Heart right ventricle (tissue), 16 donors: ENCODE data around the gene CTDSPL. TPM values are rescaled to one million over a fixed set of nuclear protein-coding genes. Genes with fewer than 3 reads are reported as not detected.

Experiments
- ATAC-seq, 8 donors: fragments of 200-7000 bp; cut with Tn5 transposase; one replicate each; pipeline ENCODE4 v1.9.1; 2020; ENCODE audit warnings: mild to moderate bottlenecking in 8 of 8, moderate library complexity in 8 of 8, moderate number of reproducible peaks in 1 of 8
- DNase-seq, 2 donors: peaks; one replicate each; pipeline ENCODE4 v3.0.0-alpha.2; 2020
- H3K27ac ChIP-seq, 10 donors: fragments of 200-600 bp; sonication (generic) in 2 of 10; one replicate each; pipeline versions ENCODE4 v1.5.0 to v1.8.0; 2020 to 2022; ENCODE audit warnings: mild to moderate bottlenecking in 3 of 10
- H3K27me3 ChIP-seq, 7 donors: fragments of 200-600 bp; one replicate each; pipeline ENCODE4 v1.8.0; 2021 to 2022; ENCODE audit warnings: mild to moderate bottlenecking in 2 of 7
- H3K36me3 ChIP-seq, 9 donors: fragments of 200-600 bp; sonication (generic) in 1 of 9; one replicate each; pipeline versions ENCODE4 v1.5.0 to v1.8.0; 2020 to 2022; ENCODE audit warnings: mild to moderate bottlenecking in 2 of 9
- H3K4me1 ChIP-seq, 9 donors: fragments of 200-600 bp; sonication (generic) in 1 of 9; one replicate each; pipeline versions ENCODE4 v1.5.0 to v1.8.0; 2020 to 2022; ENCODE audit warnings: mild to moderate bottlenecking in 4 of 9
- H3K4me3 ChIP-seq, 10 donors: fragments of 200-600 bp; sonication (generic) in 2 of 10; one replicate each; pipeline versions ENCODE4 v1.5.0 to v1.8.0; 2020 to 2022; ENCODE audit warnings: mild to moderate bottlenecking in 7 of 10, moderate library complexity in 2 of 10
- H3K9me3 ChIP-seq, 11 donors: fragments of 200-600 bp in 10 of 11; sonication (generic) in 2 of 11; one replicate each; pipeline versions ENCODE4 v1.5.0 to v1.8.0; 2013 to 2022; ENCODE audit warnings: mild to moderate bottlenecking in 2 of 11, control low read depth in 1 of 11, moderate library complexity in 1 of 11
- WGBS, 2 donors: extraction: QIAGEN DNeasy Blood & Tissue Kit; methylation state at CpG; one replicate each; pipeline ENCODE4 v1.1.7; 2013; ENCODE audit warnings: inconsistent platforms in 1 of 2; 5-methylcytosine and 5-hydroxymethylcytosine counted together
- intact Hi-C, 10 donors: fragments of 100-400 bp; cut with DNase I; formaldehyde crosslinking; loops; one replicate each; pipeline versions ENCODE4 v1.11.1 to v1.14.2; 2022
- polyA plus RNA-seq, 2 donors: library from polyadenylated mRNA; stranded (reverse); fragments of 200-250 nt; gene quantifications; one replicate each; pipeline ENCODE4 v1.2.3, GENCODE V29; 2013
- total RNA-seq, 10 donors: library from RNA; stranded (reverse); fragmentation: NEBNext Ultra II Directional in 3 of 10; extraction: Animal tissue kit (Norgen Biotek cat#: 25700) in 3 of 10; gene quantifications; one replicate each; pipeline versions ENCODE4 v1.2.1 to v1.2.4, GENCODE V29; 2021 to 2023
- TF ChIP-seq, protein P1 (sequence below), 9 donors: fragments of 200-600 bp; sonication (generic) in 2 of 9; IDR thresholded peaks; one replicate each; pipeline versions ENCODE4 v1.5.0 to v1.8.0; 2021 to 2022; ENCODE audit warnings: antibody characterized with exemption in 9 of 9, mild to moderate bottlenecking in 5 of 9, moderate library complexity in 1 of 9
- donor health status: Arrhythmogenic right ventricular cardiomyopathy.
- donor health status: ischemic (EF 13 %, LVEDD 7.1; RV severe dilation, severe dysfunction).
- donor health status: healthy with polysubstance abuse.
- donor health status: DM: no; HTN: yes; CAD: no.
- donor health status: DM: no; HTN: no; CAD: no.
- donor health status: ischemic (EF 25% LVEDD 6.9; RV normal size, moderate dysfunction).
- donor health status: ischemic (EF 25% LVEDD 5.7; RV mildly dilated, moderate dysfunction).
- donor health status: healthy.
- donor health status: DM: yes; HTN: yes; CAD: no.
- donor health status: Ischemic cardiomyopathy.
- donor health status: ischemic (EF 35%, LVEDD 5.7; RV mildly dilated, moderate dysfunction).
- donor health status: nonischemic (EF 11% LVEDD 7.7; RV severe dilation, severe dysfunction).
- donor health status: DM: yes; HTN: yes; CAD: no.
- donor health status: PGD.
- donor health status: ischemic (EF 29% LVEDD 5.4; RV normal size, mild dysfunction).
- donor health status: nonischemic (EF 23%, LVEDD 6.1; RV moderate dilation, normal function).

CTDSPL gene
- total and polyA plus RNA-seq, 12 donors = 5.4 to 51.5 (median 41.2) TPM

DNA sequence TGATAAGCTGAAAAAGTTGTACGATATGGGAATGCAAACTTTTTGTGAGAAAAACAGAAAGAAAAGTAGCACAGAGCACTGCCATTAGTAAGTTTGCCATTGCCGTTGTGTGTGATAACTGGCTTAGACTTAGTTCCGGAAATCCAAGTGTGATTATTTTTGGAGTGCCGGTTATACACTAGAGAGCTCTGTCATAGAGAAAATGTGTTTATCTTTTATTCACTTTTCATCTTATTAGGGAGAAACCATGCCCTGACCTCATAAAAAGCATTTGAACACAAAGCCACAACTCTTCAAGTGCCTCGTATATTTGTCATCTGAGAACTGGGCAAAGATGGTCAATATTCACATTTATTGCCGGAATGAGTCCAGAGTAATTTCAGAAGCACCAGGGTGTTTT is 36.1 kb downstream of the CTDSPL start:
- peak overlapping the region in 6 of 10 donors; percentile 2 to 59 (median 38) for H3K27ac ChIP-seq
- H3K4me1 ChIP-seq = peaks cover 9 to 74% (median 54%) of the 10 kb centered on the region in 9 donors
- intact Hi-C loops = no loop called here
- no peak for DNase-seq
- TF ChIP-seq, protein P1, sequence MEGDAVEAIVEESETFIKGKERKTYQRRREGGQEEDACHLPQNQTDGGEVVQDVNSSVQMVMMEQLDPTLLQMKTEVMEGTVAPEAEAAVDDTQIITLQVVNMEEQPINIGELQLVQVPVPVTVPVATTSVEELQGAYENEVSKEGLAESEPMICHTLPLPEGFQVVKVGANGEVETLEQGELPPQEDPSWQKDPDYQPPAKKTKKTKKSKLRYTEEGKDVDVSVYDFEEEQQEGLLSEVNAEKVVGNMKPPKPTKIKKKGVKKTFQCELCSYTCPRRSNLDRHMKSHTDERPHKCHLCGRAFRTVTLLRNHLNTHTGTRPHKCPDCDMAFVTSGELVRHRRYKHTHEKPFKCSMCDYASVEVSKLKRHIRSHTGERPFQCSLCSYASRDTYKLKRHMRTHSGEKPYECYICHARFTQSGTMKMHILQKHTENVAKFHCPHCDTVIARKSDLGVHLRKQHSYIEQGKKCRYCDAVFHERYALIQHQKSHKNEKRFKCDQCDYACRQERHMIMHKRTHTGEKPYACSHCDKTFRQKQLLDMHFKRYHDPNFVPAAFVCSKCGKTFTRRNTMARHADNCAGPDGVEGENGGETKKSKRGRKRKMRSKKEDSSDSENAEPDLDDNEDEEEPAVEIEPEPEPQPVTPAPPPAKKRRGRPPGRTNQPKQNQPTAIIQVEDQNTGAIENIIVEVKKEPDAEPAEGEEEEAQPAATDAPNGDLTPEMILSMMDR (IDR thresholded peaks at IDR 0.05) = no peak
- H3K27me3 ChIP-seq = no peaks in the 10 kb centered on the region
- no peaks in the 10 kb centered on the region for H3K9me3 ChIP-seq
- 33 to 34% methylated on average over 6 of the region's 6 CpGs for WGBS, 2 donors
- peak in 6 of 8 donors; percentile 43 to 59 (median 48) for ATAC-seq
- H3K36me3 ChIP-seq = no peaks in the 10 kb centered on the region
- H3K4me3 ChIP-seq = no peak overlapping the region

DNA sequence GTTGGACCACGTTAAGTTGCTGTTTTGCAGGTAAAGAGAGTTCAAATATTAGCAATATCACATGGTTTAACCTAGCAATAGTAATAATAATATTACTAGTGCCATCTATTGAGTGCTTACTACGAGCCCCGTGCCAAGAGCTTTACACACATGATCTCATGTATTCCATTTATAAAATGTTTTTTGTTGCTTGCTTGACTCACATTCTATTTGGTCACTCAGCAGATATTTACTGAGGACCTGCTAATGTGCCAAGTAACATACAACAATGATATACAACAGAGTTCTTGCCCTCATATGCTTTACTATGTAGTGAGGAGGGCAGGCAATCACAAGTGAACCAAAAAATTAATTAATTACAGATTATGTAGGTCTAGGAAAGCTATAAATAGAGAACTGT is 36.7 kb downstream of the CTDSPL start:
- Histone ChIP-seq H3K27ac (peak overlapping the region in 4 of 10 donors; percentile 2 to 59 (median 26)), H3K9me3 (no peaks in the 10 kb centered on the region), H3K36me3 (no peaks in the 10 kb centered on the region), H3K27me3 (no peaks in the 10 kb centered on the region), H3K4me1 (peaks cover 9 to 71% (median 52%) of the 10 kb centered on the region in 9 donors), H3K4me3 (no peak overlapping the region)
- peak in 1 of 8 donors; percentile 19 for ATAC-seq
- TF ChIP-seq, protein P1 (IDR thresholded peaks at IDR 0.05) = no peak
- intact Hi-C loops = no loop called here
- WGBS, 2 donors = 62 to 70% methylated on average over 3 of the region's 3 CpGs
- no peak for DNase-seq

DNA sequence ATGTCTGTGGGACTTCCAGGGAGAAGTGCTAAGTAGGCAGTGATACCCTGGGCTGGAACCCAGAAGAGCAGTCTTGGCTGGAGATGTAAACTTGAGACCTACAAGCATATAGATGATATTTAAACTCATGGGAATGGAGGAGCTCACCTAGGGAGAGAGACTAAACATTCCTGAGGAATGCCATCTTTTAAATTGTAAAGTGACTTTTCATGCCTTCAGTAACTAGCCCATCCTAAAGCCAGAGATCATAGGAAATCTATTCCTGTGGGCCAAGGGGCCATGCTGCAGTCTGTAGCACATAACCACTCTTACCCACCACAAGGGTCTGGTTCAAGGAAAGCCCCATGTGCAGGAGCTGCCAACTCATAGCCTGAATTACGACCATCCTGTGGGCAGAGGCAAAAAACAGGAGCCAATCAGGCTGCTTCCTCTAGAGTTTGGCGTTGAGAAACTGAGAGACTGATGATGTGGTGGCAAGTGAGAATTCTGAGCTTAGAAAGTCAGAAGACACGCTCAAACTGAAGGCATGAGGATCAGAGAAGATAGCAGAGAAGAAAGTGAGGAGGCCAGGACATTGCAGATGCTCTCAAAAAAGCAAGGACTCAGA is 37.5 kb downstream of the CTDSPL start:
- peaks cover 9 to 67% (median 52%) of the 10 kb centered on the region in 9 donors for H3K4me1 ChIP-seq
- DNase-seq (no peak), ATAC-seq (no peak)
- intact Hi-C loops = no loop called here
- TF ChIP-seq, protein P1 (IDR thresholded peaks at IDR 0.05) = no peak
- H3K27me3 ChIP-seq = no peaks in the 10 kb centered on the region
- no peak overlapping the region for H3K4me3 ChIP-seq
- H3K9me3 ChIP-seq = no peaks in the 10 kb centered on the region
- 91 to 98% methylated on average over 3 of the region's 3 CpGs for WGBS, 2 donors
- H3K27ac ChIP-seq = peak overlapping the region in 1 of 10 donors; percentile 59
- H3K36me3 ChIP-seq = no peaks in the 10 kb centered on the region

DNA sequence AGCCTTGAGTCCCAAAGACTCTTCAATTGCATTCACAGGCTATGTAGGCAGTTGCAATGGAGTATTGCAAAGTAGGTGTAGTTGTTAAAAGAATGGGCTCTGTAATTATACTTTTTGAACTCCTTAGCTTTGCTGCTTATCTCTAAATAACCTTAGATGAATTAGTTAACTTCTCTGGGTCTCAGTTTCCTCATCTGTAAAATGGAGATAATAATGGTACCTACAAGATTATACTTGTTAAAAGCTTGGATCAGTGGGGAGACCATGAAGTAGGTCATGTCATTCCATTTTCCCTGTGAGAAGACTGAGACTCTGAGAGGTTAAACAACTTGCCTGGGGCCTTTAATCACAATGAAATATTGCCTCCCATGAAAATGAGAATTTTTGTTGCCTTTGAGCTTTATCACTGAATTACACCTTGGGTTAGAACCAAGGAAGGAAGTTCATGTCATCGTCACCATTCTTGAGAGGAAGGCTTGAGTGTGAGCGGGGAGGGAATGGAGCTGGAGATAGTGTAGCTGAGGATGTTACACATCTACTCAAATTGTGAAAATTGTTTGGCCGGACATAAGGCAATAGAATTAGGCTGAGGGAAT is 38.1 kb downstream of the CTDSPL start:
- peaks cover 9 to 70% (median 54%) of the 10 kb centered on the region in 9 donors for H3K4me1 ChIP-seq
- 62 to 86% methylated on average over 3 of the region's 3 CpGs for WGBS, 2 donors
- no peaks in the 10 kb centered on the region for H3K9me3 ChIP-seq
- intact Hi-C loops = no loop called here
- no peaks in the 10 kb centered on the region for H3K36me3 ChIP-seq
- H3K27me3 ChIP-seq = no peaks in the 10 kb centered on the region
- H3K4me3 ChIP-seq = no peak overlapping the region
- DNase-seq = no peak
- TF ChIP-seq, protein P1 (IDR thresholded peaks at IDR 0.05) = no peak
- ATAC-seq = no peak
- H3K27ac ChIP-seq = no peak overlapping the region
